HFF-Myc (cell line): ENCODE measurements around the gene LIPC.

ENCODE experiments used
- DNase-seq: peaks from one replicate; pipeline ENCODE4 v3.0.0-alpha.2; 2011; ENCODE audit warnings: low read depth; ENCODE audit errors: extremely low read depth
- H3K4me3 ChIP-seq: replicated peaks from 2 replicates; pipeline ENCODE4 v1.5.1; 2011; ENCODE audit warnings: low read depth, mild to moderate bottlenecking, control low read depth, low read length
- TF ChIP-seq, protein P1 (sequence below): IDR thresholded peaks from 2 replicates; pipeline ENCODE4 v1.5.1; 2012; ENCODE audit warnings: mild to moderate bottlenecking, low read depth, low read length, control low read depth; ENCODE audit errors: missing control alignments

The LIPC gene

DNA sequence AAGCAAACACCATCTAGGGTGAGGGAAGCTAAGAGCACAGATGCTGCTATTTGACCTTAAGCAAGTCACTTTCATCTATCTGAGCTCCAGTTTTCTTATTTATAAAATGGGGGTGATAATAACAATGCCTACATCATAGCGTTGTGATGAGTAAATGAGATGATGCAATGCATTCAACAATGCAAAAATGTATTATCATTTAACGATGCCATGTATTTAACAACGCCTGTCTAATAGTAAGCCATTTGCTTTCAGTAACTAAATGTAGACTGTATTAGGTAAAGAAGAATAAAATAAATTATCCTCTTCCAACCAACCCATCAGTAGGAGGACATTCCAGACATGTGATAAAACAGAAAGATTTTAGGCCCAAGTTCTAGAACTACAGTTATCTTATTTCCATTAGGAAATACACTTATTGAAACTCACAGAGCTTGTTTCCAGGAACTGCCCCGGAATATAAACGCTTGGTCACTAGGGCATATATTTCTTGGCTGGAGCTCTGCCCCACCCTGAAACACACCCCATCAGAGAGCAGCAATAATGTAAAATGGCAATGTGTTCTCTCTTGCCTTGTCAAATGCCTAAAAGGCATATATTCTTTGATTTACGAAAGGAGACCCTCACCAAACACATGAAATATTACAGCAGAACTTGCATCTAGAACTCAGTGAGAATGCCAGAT, 128.3 kb downstream of the LIPC start:
- no peak for DNase-seq
- no peak overlapping the region for H3K4me3 ChIP-seq
- TF ChIP-seq, protein P1, sequence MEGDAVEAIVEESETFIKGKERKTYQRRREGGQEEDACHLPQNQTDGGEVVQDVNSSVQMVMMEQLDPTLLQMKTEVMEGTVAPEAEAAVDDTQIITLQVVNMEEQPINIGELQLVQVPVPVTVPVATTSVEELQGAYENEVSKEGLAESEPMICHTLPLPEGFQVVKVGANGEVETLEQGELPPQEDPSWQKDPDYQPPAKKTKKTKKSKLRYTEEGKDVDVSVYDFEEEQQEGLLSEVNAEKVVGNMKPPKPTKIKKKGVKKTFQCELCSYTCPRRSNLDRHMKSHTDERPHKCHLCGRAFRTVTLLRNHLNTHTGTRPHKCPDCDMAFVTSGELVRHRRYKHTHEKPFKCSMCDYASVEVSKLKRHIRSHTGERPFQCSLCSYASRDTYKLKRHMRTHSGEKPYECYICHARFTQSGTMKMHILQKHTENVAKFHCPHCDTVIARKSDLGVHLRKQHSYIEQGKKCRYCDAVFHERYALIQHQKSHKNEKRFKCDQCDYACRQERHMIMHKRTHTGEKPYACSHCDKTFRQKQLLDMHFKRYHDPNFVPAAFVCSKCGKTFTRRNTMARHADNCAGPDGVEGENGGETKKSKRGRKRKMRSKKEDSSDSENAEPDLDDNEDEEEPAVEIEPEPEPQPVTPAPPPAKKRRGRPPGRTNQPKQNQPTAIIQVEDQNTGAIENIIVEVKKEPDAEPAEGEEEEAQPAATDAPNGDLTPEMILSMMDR = no peak

DNA sequence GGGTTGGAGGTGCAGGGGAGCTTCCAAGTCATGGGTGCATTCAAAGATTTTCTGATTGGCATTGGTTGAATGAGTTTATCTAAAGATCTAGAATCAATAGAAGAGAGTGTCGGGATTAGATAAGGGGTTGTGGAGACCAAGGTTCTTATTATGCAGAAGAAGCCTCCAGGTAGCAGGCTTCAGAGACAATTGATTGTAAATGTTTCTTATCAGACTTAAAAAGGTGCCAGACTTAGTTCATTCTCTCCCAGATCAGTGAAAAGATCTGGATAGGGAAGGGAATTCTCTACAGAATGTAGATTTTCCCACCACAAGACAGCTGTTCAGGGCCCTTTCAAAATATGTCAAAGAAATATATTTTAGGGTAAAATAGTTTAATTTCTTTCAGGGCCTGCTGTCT, 129.5 kb downstream of the LIPC start:
- DNase-seq = no peak
- TF ChIP-seq, protein P1 = no peak
- H3K4me3 ChIP-seq = no peak overlapping the region

DNA sequence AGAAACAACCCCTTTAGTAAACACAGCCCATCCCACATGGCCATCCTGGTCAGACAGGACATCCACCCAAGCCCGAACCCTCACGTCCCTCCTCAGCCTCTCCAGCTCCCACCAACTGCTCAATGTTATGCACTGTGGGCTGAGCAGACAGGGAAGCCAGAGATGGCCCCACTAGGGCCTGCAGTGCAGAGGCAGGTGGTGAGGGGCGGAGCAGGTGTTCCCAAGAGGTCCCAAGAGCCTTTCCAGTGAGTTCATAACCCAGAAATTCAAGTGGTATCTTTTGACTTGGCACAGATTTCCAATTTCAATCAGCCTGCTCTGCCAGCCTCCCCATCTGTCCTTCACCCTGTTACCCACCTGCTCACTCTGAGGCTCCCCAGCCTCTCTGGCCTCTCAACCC, 130.3 kb downstream of the LIPC start:
- no peak for DNase-seq
- H3K4me3 ChIP-seq = no peak overlapping the region
- TF ChIP-seq, protein P1 = no peak

DNA sequence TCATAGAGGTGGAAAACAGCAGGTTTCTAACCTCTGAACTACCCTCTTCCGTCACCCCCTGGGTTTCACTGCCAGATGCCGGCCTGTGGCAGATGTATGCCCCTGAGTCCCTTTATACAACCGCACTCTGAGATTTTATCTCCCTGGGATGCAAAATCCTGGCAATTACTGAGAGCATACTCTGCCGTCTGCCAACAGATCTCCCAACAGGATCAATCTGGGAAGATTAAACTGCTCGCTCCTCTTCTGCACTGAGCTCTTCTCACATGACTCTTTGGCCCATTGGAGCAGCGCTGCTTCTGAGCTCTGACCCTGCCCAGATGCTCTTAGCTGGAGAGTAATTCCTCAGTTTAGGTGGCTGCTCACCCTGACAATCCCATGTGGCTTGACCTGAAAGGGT, 133.2 kb downstream of the LIPC start:
- TF ChIP-seq, protein P1 = no peak
- no peak overlapping the region for H3K4me3 ChIP-seq
- no peak for DNase-seq

DNA sequence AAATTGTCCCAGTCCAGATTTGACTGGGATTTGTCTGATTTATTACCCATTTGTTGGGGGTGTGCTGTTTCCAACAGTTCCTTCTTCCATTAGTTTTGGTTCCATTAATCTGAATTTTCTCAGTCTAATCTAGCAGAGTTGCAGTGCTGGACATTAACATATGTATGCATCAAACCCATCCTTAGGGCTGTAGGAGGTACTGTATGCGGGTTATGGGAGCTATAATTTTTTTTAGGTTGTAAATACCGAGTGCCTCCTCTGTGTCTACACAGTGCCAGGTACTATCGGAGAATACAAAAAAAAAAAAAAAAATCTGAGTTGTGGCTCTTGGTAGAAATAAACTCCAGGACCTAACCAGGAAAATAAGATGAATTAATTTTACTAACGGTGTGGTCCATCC, 133.8 kb downstream of the LIPC start:
- H3K4me3 ChIP-seq = no peak overlapping the region
- DNase-seq = no peak
- TF ChIP-seq, protein P1 = no peak

DNA sequence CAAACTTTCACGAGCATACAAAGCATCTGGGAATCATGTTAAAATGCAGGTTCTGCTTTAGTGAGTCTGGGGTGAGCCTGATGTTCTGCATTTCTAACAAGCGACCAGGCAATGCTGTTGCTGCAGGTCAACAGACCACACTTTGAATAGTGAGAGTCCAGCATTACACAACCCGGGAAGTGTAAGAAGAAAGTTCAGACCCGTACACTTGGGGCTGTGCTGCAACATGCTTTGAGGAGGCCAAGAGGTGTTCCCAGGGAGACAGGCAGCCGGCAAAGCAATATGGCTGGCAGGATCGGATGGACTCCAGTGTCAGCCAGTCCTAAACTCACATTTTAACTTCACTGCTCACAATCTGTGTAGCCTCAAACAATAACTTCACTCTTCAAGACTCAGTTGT, 134.2 kb downstream of the LIPC start:
- DNase-seq = no peak
- H3K4me3 ChIP-seq = no peak overlapping the region
- TF ChIP-seq, protein P1 = no peak

DNA sequence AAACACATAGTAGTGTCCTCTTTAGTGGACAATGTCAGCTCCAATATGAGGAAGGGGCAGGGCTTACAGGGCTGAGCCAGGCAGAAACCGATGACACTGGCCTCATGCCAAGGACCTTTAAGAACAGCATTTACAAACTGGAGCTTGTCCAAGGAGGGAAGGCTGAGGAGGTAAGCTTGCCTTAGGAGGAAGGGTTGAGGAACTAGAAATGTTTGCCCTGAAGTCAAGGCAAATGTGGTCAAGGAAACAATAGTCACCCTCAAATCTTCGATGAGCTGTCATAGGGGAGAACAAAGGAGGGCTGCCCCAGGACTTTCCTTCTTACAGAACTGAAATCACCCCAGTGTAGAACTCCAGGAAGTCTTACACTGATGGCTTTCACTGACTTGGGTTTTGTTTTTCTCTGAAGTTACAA, 136.4 kb downstream of the LIPC start:
- no peak for DNase-seq
- TF ChIP-seq, protein P1 = no peak
- no peak overlapping the region for H3K4me3 ChIP-seq
